IPS-11a (cell line): ENCODE measurements around the gene MYO5A.
A peak's percentile ranks its signal among the peaks of the same experiment; 100 is the strongest.
"Not testable (repeated sequence)": the region's sequence is repeated elsewhere in the genome, so short reads cannot be mapped to it uniquely, and the experiment has no call there.

Experiments
- H3K4me3 ChIP-seq: one replicate; pipeline ENCODE4 v1.5.1; 2013; ENCODE audit warnings: low read depth, low read length, control low read depth

MYO5A gene

DNA sequence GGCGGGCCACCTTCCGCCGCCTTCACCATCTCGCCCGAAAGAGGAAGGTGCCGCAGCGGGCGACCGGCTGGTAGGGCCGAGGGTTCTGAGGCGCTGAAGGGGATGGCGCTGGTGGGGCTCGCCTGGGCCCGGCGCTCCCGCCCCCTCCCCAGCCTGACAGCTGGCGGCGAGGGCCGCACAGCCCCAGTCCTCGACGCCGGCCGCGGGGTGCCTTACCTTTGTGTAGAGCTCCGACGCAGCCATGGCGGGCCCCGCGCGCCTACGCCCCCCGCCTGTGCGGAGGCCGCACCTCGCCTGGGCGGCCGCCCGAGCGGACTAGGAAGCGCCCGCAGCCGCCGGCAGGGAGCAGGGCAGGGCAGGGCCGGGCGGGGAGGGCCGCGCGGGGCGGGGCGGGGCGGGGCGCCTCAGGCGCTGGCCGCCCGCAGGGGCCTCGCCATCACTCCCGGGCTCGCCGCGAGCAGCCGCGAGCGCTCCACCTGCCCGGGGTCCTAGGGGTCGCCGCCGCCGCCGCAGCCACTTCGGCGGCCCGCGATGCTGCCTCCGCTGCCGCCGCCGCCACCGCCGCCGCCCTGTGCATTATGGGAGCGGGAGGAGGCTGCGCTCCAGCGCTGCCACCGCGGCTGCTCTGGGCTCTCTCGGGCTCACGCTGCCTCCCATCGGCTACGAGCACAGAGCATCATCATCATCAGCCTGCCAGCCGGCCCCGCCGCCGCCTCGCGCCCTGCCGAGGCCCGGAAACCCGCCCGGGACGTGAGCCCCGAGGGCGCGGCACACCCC, at the start of gene MYO5A:
TSS of gene MYO5A (minus strand) at position 317 of the 777 bp plus-strand sequence. CDS start at position 243, 74 bp downstream.
- H3K4me3 ChIP-seq = peak within 1 kb of the TSS; percentile 73

DNA sequence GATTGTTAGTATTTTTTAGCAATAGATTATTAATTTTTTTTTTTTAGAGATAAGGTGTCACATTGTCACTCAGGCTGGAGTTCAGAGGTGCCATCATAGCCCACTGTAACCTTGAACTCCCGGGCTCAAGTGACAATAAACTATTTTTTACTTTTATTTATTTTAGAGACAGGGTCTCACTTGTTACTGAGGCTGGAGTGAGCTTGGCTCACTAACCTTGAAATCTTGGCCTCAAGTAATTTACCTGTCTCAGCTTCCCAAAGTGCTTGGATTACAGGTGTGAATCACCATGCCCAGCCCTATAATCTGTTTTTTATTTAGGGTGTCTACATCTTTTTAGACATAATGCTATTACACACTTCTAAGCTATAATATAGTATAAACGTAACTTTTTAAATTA, 48.0 kb upstream of the MYO5A start:
- no peak overlapping the region for H3K4me3 ChIP-seq

DNA sequence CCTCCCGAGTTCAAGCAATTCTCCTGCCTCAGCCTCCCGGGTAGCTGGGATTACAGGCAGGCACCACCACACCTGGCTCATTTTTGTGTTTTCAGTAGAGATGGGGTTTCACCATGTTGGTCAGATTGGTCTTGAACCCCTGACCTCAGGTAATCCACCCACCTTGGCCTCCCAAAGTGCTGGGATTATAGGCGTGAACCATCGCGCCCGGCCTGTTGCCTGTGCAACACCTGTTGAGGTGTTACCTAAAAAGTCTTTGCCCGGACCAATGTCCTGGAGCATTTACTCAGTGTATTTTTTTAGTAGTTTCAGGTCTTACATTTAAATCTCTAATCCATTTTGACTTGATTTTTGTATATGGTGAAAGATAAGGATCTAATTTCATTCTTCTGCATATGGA, 46.9 kb upstream of the MYO5A start:
- H3K4me3 ChIP-seq = not testable (repeated sequence)

DNA sequence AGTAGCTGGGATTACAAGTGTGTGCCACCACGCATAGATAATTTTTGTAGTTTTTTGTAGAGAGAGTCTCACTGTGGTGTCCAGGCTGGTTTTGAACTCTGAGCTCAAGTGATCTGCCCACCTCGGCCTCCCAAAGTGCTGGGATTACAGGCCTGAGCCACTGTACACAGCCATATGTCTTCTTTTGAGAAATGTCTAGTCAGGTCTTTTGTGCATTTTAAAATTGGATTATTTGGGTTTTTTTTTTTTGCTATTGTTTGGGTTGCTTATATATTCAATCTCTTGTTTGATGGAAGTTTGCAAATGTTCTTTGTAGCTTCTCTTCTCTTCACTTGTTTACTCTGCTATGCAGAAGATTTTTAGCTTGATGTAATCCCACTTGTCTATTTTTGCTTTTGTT, 46.4 kb upstream of the MYO5A start:
- no peak overlapping the region for H3K4me3 ChIP-seq

DNA sequence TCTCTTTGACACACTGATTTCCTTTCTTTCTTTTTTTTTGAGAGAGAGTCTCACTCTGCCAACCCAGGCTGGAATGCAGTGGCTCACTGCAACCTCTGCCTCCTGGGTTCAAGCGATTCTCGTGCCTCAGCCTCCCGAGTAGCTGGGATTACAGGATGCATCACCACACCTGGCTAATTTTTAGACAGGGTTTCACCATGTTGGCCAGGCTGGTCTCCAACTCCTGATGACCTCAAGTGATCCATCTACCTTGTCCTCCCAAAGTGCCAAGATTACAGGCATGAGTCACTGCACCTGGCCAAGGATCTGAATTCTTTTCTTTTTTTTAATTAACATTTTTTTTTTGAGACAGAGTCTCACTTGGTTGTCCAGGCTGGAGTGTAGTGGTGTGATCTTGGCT, 45.9 kb upstream of the MYO5A start:
- H3K4me3 ChIP-seq = not testable (repeated sequence)

DNA sequence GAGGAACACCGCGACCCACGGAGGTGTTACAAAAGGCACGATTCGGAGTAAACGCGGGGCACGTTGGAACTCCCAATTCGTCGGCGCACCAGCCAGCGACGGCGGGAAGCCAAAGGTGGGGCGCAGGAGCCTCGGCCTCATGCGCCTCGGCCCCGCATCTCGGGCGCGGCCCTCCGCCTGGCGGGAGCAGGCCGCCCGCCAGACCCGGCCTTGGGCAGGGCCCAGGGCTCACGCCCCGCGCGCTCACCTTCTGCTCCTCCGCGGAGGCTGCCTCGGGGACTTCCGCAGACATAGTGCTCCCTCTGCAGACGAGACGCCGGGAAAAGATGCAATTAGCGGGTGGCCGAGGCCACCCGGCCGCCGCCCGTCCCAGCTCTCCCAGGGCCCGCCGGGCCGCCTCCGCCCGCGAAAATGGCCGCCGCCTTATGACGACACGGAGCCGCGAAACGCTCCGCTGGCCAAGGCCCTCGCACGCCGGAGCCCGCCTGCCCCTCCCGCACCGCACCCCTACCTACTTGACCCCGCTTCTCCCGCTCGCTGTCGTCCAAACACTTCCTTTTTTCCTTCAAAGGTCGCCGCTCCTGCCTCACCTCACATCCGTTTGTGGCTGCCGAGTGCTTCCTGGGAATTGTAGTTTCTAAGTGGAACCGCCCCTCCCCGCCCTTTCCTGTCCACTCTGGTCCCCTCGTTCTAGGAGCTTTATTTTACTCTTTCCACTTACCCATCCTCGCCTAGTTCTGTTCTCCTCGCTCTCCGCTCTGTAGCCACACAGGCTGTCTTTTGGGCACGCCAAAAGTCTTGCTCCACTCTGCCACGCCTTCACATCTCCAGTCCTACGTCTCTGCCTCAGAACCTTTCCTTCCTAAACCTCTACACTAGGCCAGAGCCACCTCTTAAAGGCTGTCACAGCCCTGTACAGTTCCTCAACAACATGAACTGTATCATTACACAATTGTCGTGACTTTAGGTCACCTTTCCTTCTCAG, 40.2 kb upstream of the MYO5A start, which contains the start of gene ARPP19:
TSS of gene ARPP19 (minus strand) at position 430 of the 985 bp plus-strand sequence. CDS start at position 292, 138 bp downstream.
- peak within 1 kb of the TSS; percentile 75 for H3K4me3 ChIP-seq

DNA sequence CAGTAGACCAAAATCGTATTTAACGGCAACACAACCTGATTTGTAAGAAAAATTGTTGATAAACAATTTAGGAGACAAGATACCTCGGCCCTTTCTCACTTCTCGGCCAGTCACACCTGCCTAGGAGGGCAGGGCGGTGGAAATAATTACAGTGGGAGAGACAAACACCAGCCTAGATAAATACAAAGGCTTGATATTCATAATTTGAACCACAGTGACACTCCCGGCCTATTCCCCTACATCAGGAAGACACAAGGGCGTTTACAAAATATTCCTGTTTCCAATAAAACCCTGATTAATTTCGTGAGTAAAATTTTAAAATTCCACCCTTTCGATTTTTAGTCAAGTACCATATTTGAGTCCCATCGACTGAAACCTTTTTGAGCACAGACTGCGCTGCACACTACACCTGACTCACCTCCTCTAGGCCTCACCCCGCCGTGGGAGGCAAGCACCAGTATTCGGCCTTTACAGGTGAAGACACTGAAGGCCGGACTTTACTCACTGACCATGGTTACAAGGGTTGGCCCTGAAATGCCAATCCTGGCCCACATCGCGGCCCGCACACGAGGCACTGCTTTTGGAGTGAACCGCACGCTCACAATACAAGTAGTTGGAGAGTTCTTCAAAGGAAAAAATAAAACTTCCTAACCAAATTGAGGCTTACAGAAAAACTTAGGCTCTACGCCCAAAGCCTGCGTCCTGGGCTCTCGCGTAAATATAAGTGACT, 39.4 kb upstream of the MYO5A start:
- peak overlapping the region; percentile 75 for H3K4me3 ChIP-seq

DNA sequence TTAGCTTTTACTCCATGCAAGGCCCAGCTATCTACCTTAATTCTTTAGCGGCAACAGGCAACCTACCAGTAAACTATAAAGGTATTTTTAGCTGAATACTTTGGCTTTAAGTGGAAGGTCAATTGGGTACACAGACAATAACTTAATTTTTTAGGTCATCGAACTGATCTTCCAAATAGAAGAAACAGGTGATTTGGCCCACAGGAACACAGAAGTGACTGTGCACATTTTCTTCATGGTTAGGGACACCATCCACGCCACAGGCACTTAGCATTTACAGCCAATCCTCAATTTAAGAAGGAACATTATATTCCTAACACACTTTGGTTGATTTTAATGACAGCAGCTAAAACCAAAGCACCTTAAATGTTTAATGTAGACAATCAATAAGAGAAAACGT, 38.2 kb upstream of the MYO5A start:
- peak overlapping the region; percentile 75 for H3K4me3 ChIP-seq

DNA sequence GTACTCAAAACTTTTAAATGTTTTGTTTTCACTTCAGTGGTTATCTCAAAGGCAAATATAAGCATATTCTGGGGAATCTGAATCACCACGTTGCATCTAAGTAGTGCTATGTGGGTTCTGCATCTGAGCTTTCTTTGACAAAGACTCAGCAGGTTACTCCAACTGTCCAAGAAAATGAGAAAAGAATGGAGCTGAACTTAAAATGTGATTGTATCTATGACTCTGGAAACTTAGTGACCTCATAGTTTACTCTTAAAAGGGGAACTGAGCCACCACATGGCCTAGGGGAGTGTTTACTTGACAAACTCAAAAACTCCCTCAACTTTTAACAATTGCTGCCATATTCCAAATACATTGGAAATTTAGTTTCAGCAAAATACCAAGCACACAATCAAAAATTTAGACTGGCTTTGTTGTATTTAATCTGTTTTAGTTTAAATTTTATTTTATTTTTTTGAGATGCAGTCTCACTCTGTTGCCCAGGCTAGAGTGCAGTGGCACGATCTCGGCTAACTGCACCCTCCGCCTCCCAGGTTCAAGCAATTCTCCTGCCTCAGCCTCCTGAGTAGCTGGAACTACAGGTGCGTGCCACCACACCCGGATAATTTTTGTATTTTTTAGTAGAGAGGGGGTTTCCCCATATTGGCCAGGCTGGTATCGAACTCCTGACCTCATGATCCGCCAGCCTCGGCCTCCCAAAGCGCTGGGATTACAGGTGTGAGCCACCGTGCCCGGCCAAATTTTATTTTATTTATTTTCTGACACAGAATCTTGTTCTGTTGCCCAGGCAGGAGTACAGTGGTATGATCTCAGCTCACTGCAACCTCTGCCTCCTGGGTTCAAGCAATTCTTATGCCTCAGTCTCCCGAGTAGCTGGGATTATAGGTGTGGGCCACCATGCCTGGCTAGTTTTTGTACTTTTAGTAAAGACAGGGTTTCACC, 37.0 kb upstream of the MYO5A start:
- H3K4me3 ChIP-seq = not testable (repeated sequence)

DNA sequence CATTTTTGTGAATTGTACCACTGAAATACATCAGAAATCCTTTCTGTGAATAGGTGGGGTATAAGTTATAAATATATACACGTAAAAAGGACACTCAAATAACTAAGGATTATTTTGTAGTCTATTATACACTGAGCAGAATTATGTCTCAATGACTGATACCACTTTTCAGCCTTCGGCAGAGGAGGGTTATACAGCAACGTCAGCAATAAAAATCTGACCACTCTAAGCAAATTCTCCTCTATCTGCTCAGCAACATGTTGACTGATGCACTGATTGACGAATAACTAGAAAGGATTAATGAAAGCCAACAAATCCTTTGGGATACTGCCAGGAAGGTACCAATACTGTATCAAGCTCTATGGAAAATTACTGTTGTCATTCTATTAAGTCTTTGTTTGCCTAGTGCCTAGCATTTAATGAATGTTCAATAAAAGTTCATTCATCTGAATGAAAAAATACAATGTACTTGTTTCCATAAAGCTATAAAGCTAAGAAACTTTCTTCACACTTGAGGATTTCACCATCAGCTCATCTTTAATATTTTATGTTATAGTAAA, 34.9 kb upstream of the MYO5A start:
- H3K4me3 ChIP-seq = no peak overlapping the region

DNA sequence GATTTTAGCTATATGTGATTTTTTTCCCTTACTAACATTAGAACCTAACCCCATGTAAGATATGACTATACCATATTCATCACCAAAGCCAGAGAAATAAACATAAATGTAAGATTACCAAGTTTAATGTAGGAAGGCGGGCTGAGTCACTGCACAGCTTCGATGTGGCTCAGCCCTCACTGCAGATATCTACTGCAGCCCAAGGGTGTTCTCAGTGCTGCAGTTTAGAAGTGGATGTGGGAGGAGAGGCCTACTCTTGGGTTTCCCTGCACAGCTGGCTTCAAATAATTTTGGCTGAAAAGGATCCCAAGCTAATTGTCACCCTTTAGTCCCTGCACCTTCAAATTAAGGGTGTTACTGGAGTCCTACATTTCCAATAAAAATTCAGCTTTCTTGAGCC, 30.9 kb upstream of the MYO5A start:
- H3K4me3 ChIP-seq = no peak overlapping the region

DNA sequence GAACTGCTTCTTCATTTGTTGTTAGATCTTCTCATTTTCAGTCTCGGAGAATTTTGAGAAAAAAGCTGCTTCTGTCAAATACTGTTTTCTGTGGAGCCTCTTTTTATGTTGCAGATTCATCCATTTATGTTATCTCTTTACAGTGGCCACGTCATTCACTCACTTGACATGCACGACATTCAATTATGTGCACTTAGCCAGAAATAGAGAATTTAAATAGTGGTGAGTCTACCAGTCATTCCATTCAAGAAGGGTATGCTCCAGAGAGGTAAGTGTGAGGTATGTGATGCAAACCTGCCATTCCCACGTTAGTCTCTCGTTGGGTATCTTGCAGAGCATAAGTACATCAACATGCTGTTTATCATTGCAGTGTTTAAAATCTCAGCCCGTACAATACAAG, 30.3 kb upstream of the MYO5A start:
- no peak overlapping the region for H3K4me3 ChIP-seq

DNA sequence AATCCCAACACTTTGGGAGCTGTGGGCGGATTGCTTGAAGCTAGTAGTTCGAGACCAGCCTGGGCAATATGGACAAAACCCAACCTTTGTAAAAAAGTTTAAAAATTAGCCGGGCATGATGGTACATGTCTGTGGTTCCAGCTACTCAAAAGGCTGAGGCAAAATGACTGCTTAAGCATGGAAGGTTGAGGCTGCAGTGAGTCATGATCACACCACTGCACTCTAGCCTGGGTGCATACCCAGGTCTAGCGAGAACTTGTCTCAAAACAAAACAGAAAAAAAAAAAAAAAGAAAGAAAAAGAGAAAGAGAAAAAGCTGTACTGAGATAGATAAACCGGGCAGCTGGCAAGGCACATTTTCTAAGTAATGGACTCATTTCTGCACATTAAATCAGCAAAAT, 29.5 kb upstream of the MYO5A start:
- H3K4me3 ChIP-seq = no peak overlapping the region

DNA sequence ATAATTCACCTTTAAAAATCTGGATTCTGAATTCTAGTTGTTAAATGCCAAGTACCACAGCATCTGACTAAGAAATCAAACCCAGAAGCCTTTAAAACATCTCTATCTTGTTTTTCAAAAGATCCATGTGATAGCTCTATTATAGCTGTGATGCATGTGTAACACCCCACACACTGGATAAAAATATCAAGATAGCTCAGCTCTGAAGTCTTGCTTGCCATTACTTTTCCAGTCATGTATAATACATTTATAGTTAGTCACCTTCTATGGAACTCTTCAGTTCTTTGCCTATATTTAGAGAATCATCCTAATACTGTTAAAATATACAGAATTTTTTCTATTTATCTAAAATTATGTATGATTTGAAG, 28.6 kb upstream of the MYO5A start:
- H3K4me3 ChIP-seq = no peak overlapping the region

DNA sequence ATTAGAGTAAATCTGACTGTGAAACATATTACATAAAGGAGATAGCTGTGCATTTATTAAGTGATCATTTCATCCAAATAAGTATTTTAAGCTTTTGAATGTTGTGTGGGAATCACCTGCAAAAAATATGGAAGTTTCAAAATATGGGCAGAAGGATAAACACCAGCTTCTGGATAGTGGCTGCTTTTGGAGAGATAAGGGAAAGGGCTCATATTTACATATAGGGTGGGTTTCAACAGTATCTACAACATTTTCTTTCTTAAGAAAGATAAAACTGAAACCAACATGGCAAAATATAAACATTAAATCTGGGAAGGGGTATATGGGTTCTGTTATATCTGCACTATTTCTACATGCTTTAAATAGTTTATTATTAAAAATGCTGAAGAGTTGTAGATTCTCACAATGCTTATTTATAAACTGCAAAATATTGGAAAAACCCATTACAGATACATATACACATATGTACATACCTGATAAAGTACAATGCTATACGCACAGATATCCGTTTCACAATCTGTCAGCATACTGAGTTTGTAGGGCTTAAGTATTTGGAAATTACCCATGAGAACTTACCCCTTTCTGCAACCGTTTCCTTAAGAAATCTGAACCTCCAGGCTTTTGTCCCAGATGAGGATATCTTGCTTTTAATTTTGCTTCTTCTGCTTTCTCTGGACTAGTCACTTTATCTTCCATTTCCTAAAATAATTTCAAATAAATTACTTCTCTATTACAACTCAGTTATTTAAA, 28.0 kb upstream of the MYO5A start:
- no peak overlapping the region for H3K4me3 ChIP-seq

DNA sequence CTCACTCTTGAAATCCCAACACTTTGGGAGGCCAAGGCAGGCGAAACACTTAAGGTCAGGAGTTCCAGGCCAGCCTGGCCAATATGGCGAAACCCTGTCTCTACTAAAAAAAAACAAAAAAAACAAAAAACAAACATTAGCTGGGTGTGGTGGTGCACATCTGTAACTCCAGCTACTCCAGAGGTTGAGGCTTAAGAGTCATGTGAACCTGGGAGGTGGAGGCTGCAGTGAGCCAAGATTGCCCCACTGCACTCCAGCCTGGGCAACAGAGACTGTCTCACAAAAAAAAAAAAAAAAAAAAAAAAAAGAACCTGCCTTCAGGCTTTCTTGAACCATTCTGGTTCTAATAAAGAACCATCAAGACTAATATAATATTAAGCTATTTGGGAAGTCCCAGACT, 23.6 kb upstream of the MYO5A start:
- H3K4me3 ChIP-seq = no peak overlapping the region

DNA sequence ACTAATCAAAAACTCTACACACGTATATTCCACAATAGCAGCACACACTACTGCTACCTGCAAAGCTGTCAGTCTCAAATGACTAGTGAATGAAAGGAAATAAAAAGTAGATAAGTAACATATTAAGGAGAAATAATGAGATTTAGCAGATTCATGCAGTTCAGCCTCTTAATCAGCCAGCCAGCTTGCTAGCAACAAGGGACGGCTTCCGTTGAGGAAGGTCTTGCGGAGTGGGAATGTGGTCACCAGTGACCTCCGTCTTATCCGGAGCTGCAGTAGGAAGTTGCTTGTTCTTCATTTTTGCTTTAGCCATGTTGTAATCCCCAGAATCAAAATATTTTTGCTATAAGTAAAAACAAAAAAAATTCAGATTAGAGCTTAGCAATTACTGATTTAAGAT, 23.1 kb upstream of the MYO5A start:
- H3K4me3 ChIP-seq = no peak overlapping the region

DNA sequence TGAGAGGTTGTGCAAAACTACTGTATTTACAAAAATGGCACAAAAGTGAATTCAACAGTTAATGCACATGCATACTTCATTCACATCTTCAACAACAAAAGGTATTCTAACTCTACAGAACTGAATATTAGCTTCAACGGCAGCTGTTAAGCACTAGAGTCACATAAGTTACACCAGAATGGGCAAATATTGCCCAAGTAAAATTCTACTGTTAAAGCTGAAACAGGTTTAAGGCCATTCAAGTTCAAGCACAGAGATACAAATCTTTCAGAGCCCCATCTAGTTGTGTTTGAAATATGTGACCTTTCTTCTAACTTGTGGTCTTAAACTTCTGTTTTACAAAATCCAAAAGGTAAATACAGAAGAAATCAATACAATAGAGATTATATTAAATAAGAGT, 22.5 kb upstream of the MYO5A start:
- not testable (repeated sequence) for H3K4me3 ChIP-seq
